ENCODE results near the gene COQ9.

- TF ChIP-seq CTCF (conservative IDR thresholded peaks at IDR 0.05; ENCODE audit: low read depth, low read length): no peak
- no peak for TF ChIP-seq MXI1 (IDR thresholded peaks at IDR 0.05; ENCODE audit: borderline replicate concordance, low read depth, low read length)
- no peak for TF ChIP-seq RAD21 (IDR thresholded peaks at IDR 0.05; ENCODE audit: low read length)
- no peak for TF ChIP-seq POLR2A (IDR thresholded peaks at IDR 0.05; ENCODE audit: low read depth, low read length)
- TF ChIP-seq NFE2L2 (IDR thresholded peaks at IDR 0.05; ENCODE audit: low read depth, low read length): no peak
- no peak for TF ChIP-seq USF2 (IDR thresholded peaks at IDR 0.05; ENCODE audit: low read depth, low read length)
- no peak for TF ChIP-seq CEBPB (IDR thresholded peaks at IDR 0.05; ENCODE audit: low read depth, low read length)
- TF ChIP-seq CHD1 (IDR thresholded peaks at IDR 0.05; ENCODE audit: low read depth, low read length): no peak
- no peak for TF ChIP-seq FOS (IDR thresholded peaks at IDR 0.05; ENCODE audit: low read depth, low read length)
- TF ChIP-seq SMC3 (IDR thresholded peaks at IDR 0.05; ENCODE audit: low read depth, low read length): no peak
- no peak for TF ChIP-seq RCOR1 (IDR thresholded peaks at IDR 0.05; ENCODE audit: insufficient replicate concordance, low read length)
- no peak for TF ChIP-seq MAFK (IDR thresholded peaks at IDR 0.05; ENCODE audit: low read depth, low read length)
- no peak for TF ChIP-seq RFX5 (IDR thresholded peaks at IDR 0.05; ENCODE audit: low read depth, low read length)
- TF ChIP-seq BHLHE40 (IDR thresholded peaks at IDR 0.05; ENCODE audit: low read depth, low read length): no peak
Measured at GRCh38 chr16:57477531-57478202, 30.4 kb downstream of the COQ9 start.
